Measurements from ENCODE around the gene IFRD2. TPM values are rescaled to one million over a fixed set of nuclear protein-coding genes. Genes with fewer than 3 reads are reported as not detected.

The IFRD2 gene
- total and polyA plus RNA-seq, 9 of the 15 experiments (the other 6 are each of a cell fraction or from before 2014, with no cell fraction given): 30.5 to 115 (median 52.8) TPM

- TF ChIP-seq ATF3 (IDR thresholded peaks at IDR 0.05) (no peak), ATF3 (CRISPR knock-in tag; conservative IDR thresholded peaks at IDR 0.05) (no peak), ATF1 (CRISPR knock-in tag; IDR thresholded peaks at IDR 0.05) (no peak), ATF1 (tag; IDR thresholded peaks at IDR 0.05) (0 out of 2 replicates have a peak, but pooled peaks have one; percentile 24), TRIM25 (IDR thresholded peaks at IDR 0.05; ENCODE audit: borderline replicate concordance) (no peak), ZBTB11 (CRISPR knock-in tag; IDR thresholded peaks at IDR 0.05) (0 out of 6 replicates have a peak, but pooled peaks of 1 of the 3 experiments have one; percentile 29), ZNF436 (CRISPR knock-in tag; IDR thresholded peaks at IDR 0.05) (no peak), RCOR1 (IDR thresholded peaks at IDR 0.05; ENCODE audit: borderline replicate concordance in 1 of 2, low read depth in 2 of 2, low read length in 2 of 2) (0 out of 4 replicates have a peak, but pooled peaks of 1 of the 2 experiments have one; percentile 12), KDM4B (IDR thresholded peaks at IDR 0.05; ENCODE audit: borderline replicate concordance in 2 of 2, low read depth in 1 of 2) (no peak), MYC (IDR thresholded peaks at IDR 0.05; ENCODE audit: low read depth, low read length) (peak; percentile 40; the same call in 1 of the 2 replicates), MYC (CRISPR knock-in tag; IDR thresholded peaks at IDR 0.05; ENCODE audit: borderline replicate concordance, low read depth) (no peak), MCM5 (IDR thresholded peaks at IDR 0.05; ENCODE audit: low read depth) (no peak), KLF6 (CRISPR knock-in tag; IDR thresholded peaks at IDR 0.05; ENCODE audit: borderline replicate concordance) (no peak), RERE (CRISPR knock-in tag; IDR thresholded peaks at IDR 0.05; ENCODE audit: borderline replicate concordance) (no peak)
These were observed 19.1 kb downstream of the IFRD2 start (continued) for GRCh38 chr3:50272911-50273688.
